ENCODE measurements around the gene LACTBL1. TPM values are rescaled to one million over a fixed set of nuclear protein-coding genes. Genes with fewer than 3 reads are reported as not detected.

LACTBL1 gene
- polyA plus RNA-seq, 2 donors = not detected

DNA sequence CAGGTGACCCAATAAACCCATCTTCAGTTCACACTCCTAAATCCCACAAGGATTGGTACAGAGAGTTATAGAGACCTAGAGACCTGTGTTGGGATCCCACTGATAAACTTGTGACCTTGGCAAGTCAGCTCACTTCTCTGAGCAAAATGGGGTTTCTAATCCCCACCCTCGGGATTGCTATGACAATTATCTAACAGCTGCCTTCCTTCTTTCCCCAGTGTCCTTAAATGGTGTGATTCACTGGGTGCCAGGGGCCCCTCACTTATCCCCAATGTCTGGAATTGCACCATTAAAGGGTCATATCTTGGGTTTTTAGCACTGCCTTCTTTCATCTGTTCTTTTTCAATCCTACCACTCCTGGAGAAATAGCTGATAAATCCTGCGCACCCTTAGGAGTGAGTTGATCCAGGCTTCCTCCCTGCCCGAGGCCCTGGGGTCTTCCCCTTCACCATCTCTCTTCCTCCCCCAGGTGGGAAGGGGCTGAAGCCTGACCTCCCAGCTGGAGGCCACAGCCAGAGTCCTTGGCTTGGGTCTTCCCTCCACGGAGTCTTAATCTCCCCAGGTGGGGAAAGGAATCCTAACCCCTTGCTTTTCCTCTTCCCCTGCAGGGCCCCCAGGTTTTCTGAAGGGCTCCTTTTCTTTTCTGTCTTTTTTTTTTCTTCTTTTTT lies 39.7 kb downstream of the LACTBL1 start:
- Histone ChIP-seq H3K4me1 (ENCODE audit: control insufficient read depth in 2 of 2, insufficient read depth in 2 of 2, low read length in 1 of 2) (no peaks in the 10 kb centered on the region), H3K4me3 (ENCODE audit: low read depth in 1 of 2, low read length in 2 of 2) (no peak overlapping the region), H3K36me3 (ENCODE audit: control insufficient read depth in 2 of 2, insufficient read depth in 2 of 2, low read length in 1 of 2) (no peaks in the 10 kb centered on the region), H3K27me3 (ENCODE audit: control insufficient read depth in 1 of 2, insufficient read depth in 2 of 2, low read length in 2 of 2) (no peaks in the 10 kb centered on the region), H3K27ac (ENCODE audit: low read depth in 2 of 2, low read length in 1 of 2) (no peak overlapping the region), H3K9me3 (ENCODE audit: control insufficient read depth in 2 of 2, insufficient read depth in 1 of 2, low read depth in 1 of 2, low read length in 1 of 2) (no peaks in the 10 kb centered on the region)
- 52 to 57% methylated on average over 4 of the region's 4 CpGs for WGBS, 2 donors

- no peak overlapping the region for H3K27ac ChIP-seq (ENCODE audit: low read depth in 2 of 2, low read length in 1 of 2)
- 31 to 36% methylated on average over 11 of the region's 11 CpGs for WGBS, 2 donors
- H3K27me3 ChIP-seq (ENCODE audit: control insufficient read depth in 1 of 2, insufficient read depth in 2 of 2, low read length in 2 of 2) = no peaks in the 10 kb centered on the region
- H3K4me3 ChIP-seq (ENCODE audit: low read depth in 1 of 2, low read length in 2 of 2) = no peak overlapping the region
- no peaks in the 10 kb centered on the region for H3K9me3 ChIP-seq (ENCODE audit: control insufficient read depth in 2 of 2, insufficient read depth in 1 of 2, low read depth in 1 of 2, low read length in 1 of 2)
- no peaks in the 10 kb centered on the region for H3K4me1 ChIP-seq (ENCODE audit: control insufficient read depth in 2 of 2, insufficient read depth in 2 of 2, low read length in 1 of 2)
- no peaks in the 10 kb centered on the region for H3K36me3 ChIP-seq (ENCODE audit: control insufficient read depth in 2 of 2, insufficient read depth in 2 of 2, low read length in 1 of 2)
Measured at GRCh38 chr1:22930240-22930912, 42.3 kb downstream of the LACTBL1 start.

DNA sequence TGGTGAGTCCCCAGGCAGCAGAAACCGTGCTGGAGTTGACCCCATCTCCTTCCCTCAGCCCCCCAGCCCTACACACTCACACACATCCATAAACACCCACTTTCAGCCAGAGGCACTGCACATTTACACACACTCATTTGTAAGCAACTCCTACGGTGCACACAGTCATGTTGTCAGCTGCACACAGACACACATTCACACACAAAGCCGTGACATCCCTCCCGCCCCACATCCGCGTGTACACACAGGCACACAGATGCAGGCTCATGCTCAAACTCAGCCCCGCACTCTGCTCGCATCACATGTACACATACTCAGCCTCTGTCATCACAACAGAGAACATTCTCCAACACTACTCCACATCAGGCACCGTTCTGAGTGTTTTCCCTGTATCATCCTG lies 47.6 kb downstream of the LACTBL1 start:
- no peaks in the 10 kb centered on the region for H3K9me3 ChIP-seq (ENCODE audit: control insufficient read depth in 2 of 2, insufficient read depth in 1 of 2, low read depth in 1 of 2, low read length in 1 of 2)
- H3K27ac ChIP-seq (ENCODE audit: low read depth in 2 of 2, low read length in 1 of 2) = no peak overlapping the region
- no peak overlapping the region for H3K4me3 ChIP-seq (ENCODE audit: low read depth in 1 of 2, low read length in 2 of 2)
- H3K27me3 ChIP-seq (ENCODE audit: control insufficient read depth in 1 of 2, insufficient read depth in 2 of 2, low read length in 2 of 2) = no peaks in the 10 kb centered on the region
- WGBS, 2 donors = 51 to 61% methylated on average over 9 of the region's 9 CpGs
- H3K4me1 ChIP-seq (ENCODE audit: control insufficient read depth in 2 of 2, insufficient read depth in 2 of 2, low read length in 1 of 2) = peaks cover 3 to 5% of the 10 kb centered on the region in 2 donors
- no peaks in the 10 kb centered on the region for H3K36me3 ChIP-seq (ENCODE audit: control insufficient read depth in 2 of 2, insufficient read depth in 2 of 2, low read length in 1 of 2)

- Histone ChIP-seq H3K9me3 (ENCODE audit: control insufficient read depth in 2 of 2, insufficient read depth in 1 of 2, low read depth in 1 of 2, low read length in 1 of 2) (no peaks in the 10 kb centered on the region), H3K27me3 (ENCODE audit: control insufficient read depth in 1 of 2, insufficient read depth in 2 of 2, low read length in 2 of 2) (no peaks in the 10 kb centered on the region), H3K4me1 (ENCODE audit: control insufficient read depth in 2 of 2, insufficient read depth in 2 of 2, low read length in 1 of 2) (peaks cover 5% of the 10 kb centered on the region in 2 donors), H3K4me3 (ENCODE audit: low read depth in 1 of 2, low read length in 2 of 2) (no peak overlapping the region), H3K36me3 (ENCODE audit: control insufficient read depth in 2 of 2, insufficient read depth in 2 of 2, low read length in 1 of 2) (no peaks in the 10 kb centered on the region), H3K27ac (ENCODE audit: low read depth in 2 of 2, low read length in 1 of 2) (no peak overlapping the region)
- WGBS, 2 donors = 94 to 100% methylated on average over 1 of the region's 1 CpG
Measured at GRCh38 chr1:22922640-22923039, 50.0 kb downstream of the LACTBL1 start.

DNA sequence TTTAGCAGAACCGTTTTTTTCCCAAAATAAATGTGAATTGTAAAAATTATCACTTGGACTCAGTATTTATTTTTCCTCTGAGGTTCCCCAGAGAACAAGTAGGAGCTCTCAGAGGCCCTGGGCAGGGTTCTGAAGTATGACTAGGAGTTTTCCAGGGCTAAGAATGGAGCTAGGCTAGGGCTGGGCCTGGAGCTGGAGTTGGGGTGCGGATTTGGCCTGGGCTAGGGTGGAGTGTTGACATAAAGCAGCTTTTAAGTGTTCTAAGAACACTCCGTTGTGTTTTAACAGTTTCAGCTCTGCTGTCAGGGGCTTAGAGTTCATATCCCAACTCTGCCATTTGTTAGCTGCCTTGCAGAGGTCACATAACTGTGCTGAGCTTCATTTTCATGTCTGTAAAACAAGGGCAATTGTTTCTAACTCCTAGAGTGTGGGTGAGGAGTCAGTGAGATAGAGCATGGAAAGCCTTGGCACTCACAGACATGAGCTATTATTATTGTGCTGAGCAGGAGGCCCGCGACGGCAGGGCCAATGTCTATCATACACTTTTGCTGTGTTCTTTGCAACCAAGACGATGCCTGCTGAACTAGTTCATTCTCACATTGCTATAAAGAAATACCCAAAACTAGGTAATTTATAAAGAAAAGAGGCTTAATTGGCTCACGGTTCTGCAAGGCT lies 51.1 kb downstream of the LACTBL1 start:
- 75 to 81% methylated on average over 8 of the region's 8 CpGs for WGBS, 2 donors
- peaks cover 5 to 8% of the 10 kb centered on the region in 2 donors for H3K4me1 ChIP-seq (ENCODE audit: control insufficient read depth in 2 of 2, insufficient read depth in 2 of 2, low read length in 1 of 2)
- H3K27me3 ChIP-seq (ENCODE audit: control insufficient read depth in 1 of 2, insufficient read depth in 2 of 2, low read length in 2 of 2) = no peaks in the 10 kb centered on the region
- no peak overlapping the region for H3K27ac ChIP-seq (ENCODE audit: low read depth in 2 of 2, low read length in 1 of 2)
- no peaks in the 10 kb centered on the region for H3K9me3 ChIP-seq (ENCODE audit: control insufficient read depth in 2 of 2, insufficient read depth in 1 of 2, low read depth in 1 of 2, low read length in 1 of 2)
- H3K4me3 ChIP-seq (ENCODE audit: low read depth in 1 of 2, low read length in 2 of 2) = no peak overlapping the region
- no peaks in the 10 kb centered on the region for H3K36me3 ChIP-seq (ENCODE audit: control insufficient read depth in 2 of 2, insufficient read depth in 2 of 2, low read length in 1 of 2)

DNA sequence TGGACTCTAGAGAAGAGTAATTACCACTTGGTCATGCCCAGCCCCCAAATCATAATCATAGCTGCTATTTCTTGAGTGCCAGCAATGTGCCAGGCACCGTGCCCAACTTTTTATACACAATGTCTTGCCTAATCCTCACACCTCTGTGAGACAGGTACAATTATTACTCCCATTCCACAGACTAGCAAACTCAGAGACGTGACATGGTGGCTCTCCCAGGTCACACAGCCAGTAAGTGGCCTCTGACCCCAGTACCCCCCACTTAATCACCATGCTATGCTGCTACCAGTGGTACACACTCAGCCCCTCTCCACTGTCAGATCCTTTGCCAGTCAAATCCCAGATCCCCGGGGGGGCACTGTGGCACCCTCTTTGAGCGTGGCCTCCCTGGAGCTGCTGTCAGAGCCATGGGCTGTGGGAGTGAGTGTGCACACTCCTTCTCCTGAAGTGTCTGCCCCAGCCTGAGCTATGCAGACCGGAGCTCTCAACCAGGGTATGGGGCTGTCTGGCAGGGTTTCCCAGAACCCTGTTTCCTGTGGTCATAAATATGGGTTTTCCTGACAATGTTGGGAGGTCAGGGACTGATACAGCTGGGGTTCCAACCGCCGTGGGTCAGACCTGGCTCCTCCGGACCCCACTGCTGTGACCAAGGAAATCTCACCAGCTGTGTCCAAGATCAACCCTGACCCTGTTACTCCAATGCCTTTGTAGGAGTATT lies 51.8 kb downstream of the LACTBL1 start:
- Histone ChIP-seq H3K27ac (ENCODE audit: low read depth in 2 of 2, low read length in 1 of 2) (no peak overlapping the region), H3K9me3 (ENCODE audit: control insufficient read depth in 2 of 2, insufficient read depth in 1 of 2, low read depth in 1 of 2, low read length in 1 of 2) (no peaks in the 10 kb centered on the region), H3K4me1 (ENCODE audit: control insufficient read depth in 2 of 2, insufficient read depth in 2 of 2, low read length in 1 of 2) (peaks cover 5 to 10% of the 10 kb centered on the region in 2 donors), H3K4me3 (ENCODE audit: low read depth in 1 of 2, low read length in 2 of 2) (no peak overlapping the region), H3K36me3 (ENCODE audit: control insufficient read depth in 2 of 2, insufficient read depth in 2 of 2, low read length in 1 of 2) (no peaks in the 10 kb centered on the region), H3K27me3 (ENCODE audit: control insufficient read depth in 1 of 2, insufficient read depth in 2 of 2, low read length in 2 of 2) (no peaks in the 10 kb centered on the region)
- WGBS, 2 donors = 55 to 56% methylated on average over 8 of the region's 8 CpGs

GRCh38 chr1:22920026-22920733 lies 52.5 kb downstream of the LACTBL1 start:
- Histone ChIP-seq H3K27me3 (ENCODE audit: control insufficient read depth in 1 of 2, insufficient read depth in 2 of 2, low read length in 2 of 2) (no peaks in the 10 kb centered on the region), H3K9me3 (ENCODE audit: control insufficient read depth in 2 of 2, insufficient read depth in 1 of 2, low read depth in 1 of 2, low read length in 1 of 2) (no peaks in the 10 kb centered on the region), H3K4me3 (ENCODE audit: low read depth in 1 of 2, low read length in 2 of 2) (no peak overlapping the region), H3K4me1 (ENCODE audit: control insufficient read depth in 2 of 2, insufficient read depth in 2 of 2, low read length in 1 of 2) (peaks cover 5 to 10% of the 10 kb centered on the region in 2 donors), H3K27ac (ENCODE audit: low read depth in 2 of 2, low read length in 1 of 2) (no peak overlapping the region), H3K36me3 (ENCODE audit: control insufficient read depth in 2 of 2, insufficient read depth in 2 of 2, low read length in 1 of 2) (no peaks in the 10 kb centered on the region)
- 63 to 67% methylated on average over 6 of the region's 6 CpGs for WGBS, 2 donors

DNA sequence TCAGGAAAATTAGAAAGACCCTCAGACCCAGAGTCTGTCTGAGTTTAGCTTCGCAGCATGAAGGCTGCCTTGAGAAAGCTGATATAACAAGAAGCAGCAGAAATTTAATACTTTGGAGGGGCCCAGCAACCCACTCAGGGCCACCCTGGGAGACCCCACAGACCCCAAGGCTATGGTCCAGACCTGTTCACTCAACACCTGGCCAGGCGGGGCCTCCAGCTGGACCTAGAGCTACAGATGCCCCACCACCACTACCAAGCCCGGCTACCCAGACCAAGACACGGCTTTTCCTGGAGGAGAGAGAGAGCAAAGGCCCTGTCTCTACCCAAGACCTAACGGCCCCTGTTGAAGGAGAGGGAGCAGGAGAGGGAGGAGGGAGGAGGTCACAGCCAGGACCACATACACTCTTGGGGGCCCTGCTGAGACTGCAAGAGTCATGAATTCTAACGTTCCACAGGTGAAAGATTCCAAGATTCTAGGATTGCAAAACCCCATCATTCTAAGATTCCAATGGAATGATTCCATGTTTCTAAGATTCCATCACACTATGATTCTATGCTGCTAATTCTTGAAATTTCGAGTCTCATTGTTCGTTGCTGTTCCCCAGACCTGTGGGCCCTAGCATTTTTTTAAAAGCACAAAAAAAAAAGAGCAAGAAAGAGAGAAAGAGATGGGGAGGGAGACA lies 53.2 kb downstream of the LACTBL1 start:
- H3K27me3 ChIP-seq (ENCODE audit: control insufficient read depth in 1 of 2, insufficient read depth in 2 of 2, low read length in 2 of 2) = no peaks in the 10 kb centered on the region
- H3K27ac ChIP-seq (ENCODE audit: low read depth in 2 of 2, low read length in 1 of 2) = no peak overlapping the region
- no peaks in the 10 kb centered on the region for H3K9me3 ChIP-seq (ENCODE audit: control insufficient read depth in 2 of 2, insufficient read depth in 1 of 2, low read depth in 1 of 2, low read length in 1 of 2)
- peaks cover 5 to 10% of the 10 kb centered on the region in 2 donors for H3K4me1 ChIP-seq (ENCODE audit: control insufficient read depth in 2 of 2, insufficient read depth in 2 of 2, low read length in 1 of 2)
- H3K36me3 ChIP-seq (ENCODE audit: control insufficient read depth in 2 of 2, insufficient read depth in 2 of 2, low read length in 1 of 2) = no peaks in the 10 kb centered on the region
- 77 to 83% methylated on average over 8 of the region's 8 CpGs for WGBS, 2 donors
- no peak overlapping the region for H3K4me3 ChIP-seq (ENCODE audit: low read depth in 1 of 2, low read length in 2 of 2)
